Panc1 (cell line): ENCODE results near the gene MROH2A. TPM values are rescaled to one million over a fixed set of nuclear protein-coding genes. Genes with fewer than 3 reads are reported as not detected.

Source experiments
- ATAC-seq: fragments of 200-7000 bp; cut with Tn5 transposase; 2 replicates; pipeline ENCODE4 v1.9.1; 2020; ENCODE audit warnings: mild to moderate bottlenecking, moderate library complexity
- BruUV-seq: library from RNA; stranded (reverse); fragments of 400-500 nt; replicated peaks from 2 replicates; lab custom pipeline; 2021; lab: Mats Ljungman, UMichigan
- CTCF ChIA-PET: fragments of 300-600 bp; sonication (Branson Sonifier 250); formaldehyde crosslinking; loops from one replicate; lab custom pipeline; 2022; ENCODE audit warnings: antibody characterized with exemption; lab: Charles Lee
- POLR2A ChIA-PET: fragments of 300-600 bp; sonication (Branson Sonifier 250); formaldehyde crosslinking; loops from one replicate; lab custom pipeline; 2022; ENCODE audit warnings: antibody characterized with exemption; lab: Charles Lee
- DNase-seq: peaks from one replicate; pipeline ENCODE4 v3.0.0-alpha.2; 2010; ENCODE audit warnings: low read depth, low spot score
- H3K27ac ChIP-seq: 2 replicates; pipeline ENCODE4 v1.5.1; 2011; ENCODE audit warnings: mild to moderate bottlenecking, low read length, inconsistent platforms
- H3K27me3 ChIP-seq: fragments of 200-500 bp; sonication (Bioruptor generic); 2 replicates; pipeline ENCODE4 v1.6.0; 2014; ENCODE audit warnings: low read length, inconsistent platforms; ENCODE audit not compliant: control insufficient read depth, insufficient read depth
- H3K36me3 ChIP-seq: fragments of 200-500 bp; sonication (Bioruptor generic); 2 replicates; pipeline ENCODE4 v1.5.1; 2014; ENCODE audit warnings: inconsistent platforms, mild to moderate bottlenecking, low read length, moderate library complexity; ENCODE audit not compliant: control insufficient read depth, insufficient read depth
- H3K4me1 ChIP-seq: 2 replicates; pipeline ENCODE4 v1.5.1; 2011; ENCODE audit warnings: inconsistent platforms, mild to moderate bottlenecking, low read length, moderate library complexity; ENCODE audit not compliant: control insufficient read depth, insufficient read depth
- H3K4me3 ChIP-seq, 2 experiments: 2 replicates each; pipeline ENCODE4 v1.5.1; 2011 to 2012; ENCODE audit warnings: low read depth in 2 of 2, low read length in 2 of 2, mild to moderate bottlenecking in 2 of 2, inconsistent platforms in 1 of 2, moderate library complexity in 1 of 2
- H3K9me3 ChIP-seq: fragments of 200-500 bp; sonication (Bioruptor generic); 2 replicates; pipeline ENCODE4 v1.5.1; 2014; ENCODE audit warnings: low read depth, mild to moderate bottlenecking, inconsistent platforms, low read length, moderate library complexity; ENCODE audit not compliant: control insufficient read depth, insufficient read depth
- CTCF ChIP-seq: fragments of 450-650 bp; IDR thresholded peaks from 2 replicates; pipeline ENCODE4 v1.5.1; 2017; ENCODE audit warnings: mild to moderate bottlenecking
- POLR2AphosphoS5 ChIP-seq: IDR thresholded peaks from 2 replicates; pipeline ENCODE4 v1.6.1; 2012; ENCODE audit warnings: mild to moderate bottlenecking, low read depth, low read length, moderate library complexity
- REST ChIP-seq, 2 experiments: IDR thresholded peaks; 2 replicates each; pipeline ENCODE4 v1.6.1; 2011 to 2012; ENCODE audit warnings: low read depth in 2 of 2, control low read depth in 1 of 2, low read length in 1 of 2, mild to moderate bottlenecking in 1 of 2, moderate library complexity in 1 of 2; ENCODE audit not compliant: insufficient read depth in 1 of 2
- SIN3A ChIP-seq: IDR thresholded peaks from 2 replicates; pipeline ENCODE4 v1.6.1; 2012; ENCODE audit warnings: low read depth, mild to moderate bottlenecking, low read length, moderate library complexity, borderline replicate concordance; ENCODE audit not compliant: insufficient read depth
- TCF7L2 ChIP-seq: IDR thresholded peaks from 2 replicates; pipeline ENCODE4 v1.6.1; 2011; ENCODE audit warnings: mild to moderate bottlenecking, low read depth, low read length, inconsistent platforms
- in situ Hi-C: cut with HindIII; loops from 2 replicates; pipeline ENCODE4 v1.10.0; 2016; ENCODE audit warnings: low sequenced_read_pairs, low pct_unique_long_range_greater_than_20kb
- intact Hi-C: fragments of 100-400 bp; cut with micrococcal nuclease; formaldehyde crosslinking; loops from one replicate; pipeline ENCODE4 v1.10.0; 2022; ENCODE audit not compliant: unreplicated experiment
- total RNA-seq: library from RNA; stranded (reverse); gene quantifications from one replicate; pipeline ENCODE4 v1.2.1, GENCODE V29; 2021; ENCODE audit not compliant: unreplicated experiment

Gene MROH2A
- total RNA-seq, 1 experiment from 2014 or later = not detected

GRCh38 chr2:233824373-233824772 lies 46.2 kb downstream of the MROH2A start:
- Histone ChIP-seq H3K27me3 (no peaks in the 10 kb centered on the region), H3K9me3 (no peaks in the 10 kb centered on the region), H3K27ac (no peak overlapping the region), H3K4me3 (no peak overlapping the region), H3K36me3 (no peaks in the 10 kb centered on the region), H3K4me1 (no peaks in the 10 kb centered on the region)
- ATAC-seq = no peak
- in situ Hi-C loops = no loop called here
- BruUV-seq = no TSS peak
- no peak for DNase-seq
- POLR2A ChIA-PET = no interaction called here
- intact Hi-C loops = no loop called here
- CTCF ChIA-PET = no interaction called here
- no peak for TF ChIP-seq REST (IDR thresholded peaks at IDR 0.05; ENCODE audit: insufficient read depth in 1 of 2, low read depth in 2 of 2, low read length in 1 of 2)
- no peak for TF ChIP-seq CTCF
- no peak for TF ChIP-seq TCF7L2
- TF ChIP-seq POLR2AphosphoS5 = no peak
- no peak for TF ChIP-seq SIN3A

GRCh38 chr2:233828546-233829192 lies 50.5 kb downstream of the MROH2A start:
- ChIA-PET POLR2A (no interaction called here), CTCF (no interaction called here)
- Histone ChIP-seq H3K27me3 (no peaks in the 10 kb centered on the region), H3K4me1 (peaks cover 16% of the 10 kb centered on the region), H3K4me3 (no peak overlapping the region), H3K36me3 (no peaks in the 10 kb centered on the region), H3K27ac (no peak overlapping the region), H3K9me3 (no peaks in the 10 kb centered on the region)
- no TSS peak for BruUV-seq
- TF ChIP-seq POLR2AphosphoS5 (no peak), TCF7L2 (no peak)
- ATAC-seq (no peak), DNase-seq (no peak)
- in situ Hi-C loops (no loop called here), intact Hi-C loops (no loop called here)
